Karpas-422 (cell line): ENCODE data around the gene RDH13. TPM values are rescaled to one million over a fixed set of nuclear protein-coding genes. Genes with fewer than 3 reads are reported as not detected.
A peak's percentile ranks its signal among the peaks of the same experiment; 100 is the strongest.
"Not testable (repeated sequence)": the region's sequence is repeated elsewhere in the genome, so short reads cannot be mapped to it uniquely, and the experiment has no call there.

Experiments
- DNase-seq: peaks from one replicate; pipeline ENCODE4 v3.0.0-alpha.2; 2015
- H2AFZ ChIP-seq: fragments of 200-600 bp; sonication (generic); 2 replicates; pipeline ENCODE4 v1.6.1; 2014; ENCODE audit warnings: antibody characterized with exemption, low read length, mixed read lengths
- H3K27ac ChIP-seq: fragments of 200-600 bp; sonication (generic); 2 replicates; pipeline ENCODE4 v1.5.1; 2014; ENCODE audit warnings: mild to moderate bottlenecking, low read length, moderate library complexity
- H3K27me3 ChIP-seq: fragments of 200-600 bp; sonication (generic); 2 replicates; pipeline ENCODE4 v1.6.1; 2014; ENCODE audit warnings: low read length, mixed read lengths
- H3K36me3 ChIP-seq: fragments of 200-600 bp; sonication (generic); 2 replicates; pipeline ENCODE4 v1.6.1; 2014; ENCODE audit warnings: low read length, mixed read lengths; ENCODE audit not compliant: insufficient read depth
- H3K4me1 ChIP-seq: fragments of 200-600 bp; sonication (generic); 2 replicates; pipeline ENCODE4 v1.6.1; 2014; ENCODE audit warnings: mild to moderate bottlenecking, low read length, mixed read lengths
- H3K4me2 ChIP-seq: fragments of 200-600 bp; sonication (generic); 2 replicates; pipeline ENCODE4 v1.6.1; 2014; ENCODE audit warnings: low read length, low read depth, mild to moderate bottlenecking; ENCODE audit not compliant: poor library complexity, severe bottlenecking
- H3K4me3 ChIP-seq: fragments of 200-600 bp; sonication (generic); 2 replicates; pipeline ENCODE4 v1.5.1; 2014; ENCODE audit warnings: mild to moderate bottlenecking, antibody characterized with exemption, low read length, mixed read lengths
- H3K79me2 ChIP-seq: fragments of 200-600 bp; sonication (generic); 2 replicates; pipeline ENCODE4 v1.6.1; 2014; ENCODE audit warnings: mild to moderate bottlenecking, low read length, mixed read lengths
- H3K9ac ChIP-seq: fragments of 200-600 bp; sonication (generic); 2 replicates; pipeline ENCODE4 v1.6.0; 2014; ENCODE audit warnings: low read length
- H3K9me2 ChIP-seq: fragments of 200-600 bp; sonication (generic), shearing (Covaris generic); replicated peaks from 2 replicates; pipeline ENCODE4 v1.6.0; 2014; ENCODE audit warnings: mild to moderate bottlenecking, low read length, moderate library complexity; ENCODE audit not compliant: insufficient read depth
- H3K9me3 ChIP-seq: fragments of 300-700, 200-600 bp; sonication (generic); 2 replicates; pipeline ENCODE4 v1.6.1; 2014; ENCODE audit warnings: low read length, mixed read lengths
- H4K20me1 ChIP-seq: fragments of 200-600 bp; sonication (generic); 2 replicates; pipeline ENCODE4 v1.6.1; 2014; ENCODE audit warnings: mild to moderate bottlenecking, antibody characterized with exemption, low read length, low read depth; ENCODE audit not compliant: insufficient read depth
- total RNA-seq: library from RNA; depleted of rRNA; stranded (reverse); fragments of >200 nt; shearing (Covaris generic); gene quantifications from 2 replicates; pipeline ENCODE4 v1.2.3, GENCODE V29; 2014; ENCODE audit warnings: low replicate concordance

Gene RDH13
- total RNA-seq, 1 experiment from 2014 or later: 16.4 TPM

DNA sequence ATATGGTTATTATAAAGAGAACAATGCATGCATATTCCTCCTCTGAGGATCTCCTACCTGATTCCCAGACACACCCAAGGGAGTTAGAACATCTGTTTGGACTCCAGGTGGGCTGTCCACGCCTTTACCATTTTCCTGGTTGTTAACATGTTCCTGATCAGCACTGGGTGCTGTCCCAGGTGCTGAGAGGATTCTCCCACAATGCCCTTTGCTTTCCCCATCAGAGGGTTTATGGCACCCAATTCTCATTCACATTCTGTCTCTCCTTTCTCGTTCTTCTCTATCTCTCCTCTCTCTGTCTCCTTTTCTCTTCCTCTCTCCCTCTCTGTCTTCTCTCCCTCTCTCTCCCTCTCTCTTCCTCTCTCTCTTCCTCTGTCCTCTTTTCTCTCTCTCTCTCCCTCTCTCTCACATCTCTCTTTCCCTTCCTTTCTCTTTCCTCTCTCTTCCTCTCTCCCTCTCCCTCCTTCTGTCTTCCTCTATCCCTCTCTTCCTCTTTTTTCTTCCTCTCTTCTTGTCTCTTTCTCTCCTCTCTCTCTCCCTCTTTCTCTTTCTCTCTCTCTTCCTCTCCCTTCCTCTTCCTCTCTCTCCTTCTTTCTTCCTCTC, 3.3 kb upstream of the RDH13 start:
- Histone ChIP-seq H3K4me3 (no peak overlapping the region), H3K9ac (no peak overlapping the region), H3K4me1 (peaks cover 9% of the 10 kb centered on the region), H3K9me3 (no peaks in the 10 kb centered on the region), H2AFZ (no peak overlapping the region), H3K27me3 (no peaks in the 10 kb centered on the region), H3K4me2 (no peak overlapping the region), H3K36me3 (no peaks in the 10 kb centered on the region), H3K79me2 (peaks cover 17% of the 10 kb centered on the region), H4K20me1 (peaks cover 16% of the 10 kb centered on the region; the same call in 1 of the 2 replicates), H3K9me2 (no peaks in the 10 kb centered on the region), H3K27ac (no peak overlapping the region)
- peak; percentile 67 for DNase-seq

DNA sequence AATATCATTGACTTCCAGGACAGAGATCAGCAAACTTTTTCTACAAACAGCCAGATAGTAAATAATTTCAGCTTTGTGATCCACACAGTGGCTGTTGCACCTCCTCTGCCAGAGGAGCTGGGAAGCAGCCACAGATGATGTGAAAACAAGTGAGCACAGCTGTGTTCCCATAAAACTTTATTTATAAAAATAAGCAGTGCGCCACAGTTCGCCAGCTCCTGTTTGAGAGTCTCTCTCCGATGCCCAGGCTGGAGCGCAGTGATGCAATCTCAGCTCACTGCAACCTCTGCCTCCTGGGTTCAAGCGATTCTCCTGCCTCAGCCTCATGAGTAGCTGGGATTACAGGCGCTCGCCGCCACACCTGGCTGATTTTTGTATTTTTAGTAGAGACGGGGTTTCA, 2.6 kb upstream of the RDH13 start:
- H3K9ac ChIP-seq, H2AFZ ChIP-seq, H3K27ac ChIP-seq, H3K36me3 ChIP-seq, H3K27me3 ChIP-seq, H3K9me2 ChIP-seq, DNase-seq, H3K4me2 ChIP-seq, H3K4me1 ChIP-seq, H3K9me3 ChIP-seq, H3K4me3 ChIP-seq: not testable (repeated sequence)
- Histone ChIP-seq H3K79me2 (peaks cover 22% of the 10 kb centered on the region), H4K20me1 (peaks cover 15% of the 10 kb centered on the region; the same call in 1 of the 2 replicates)

DNA sequence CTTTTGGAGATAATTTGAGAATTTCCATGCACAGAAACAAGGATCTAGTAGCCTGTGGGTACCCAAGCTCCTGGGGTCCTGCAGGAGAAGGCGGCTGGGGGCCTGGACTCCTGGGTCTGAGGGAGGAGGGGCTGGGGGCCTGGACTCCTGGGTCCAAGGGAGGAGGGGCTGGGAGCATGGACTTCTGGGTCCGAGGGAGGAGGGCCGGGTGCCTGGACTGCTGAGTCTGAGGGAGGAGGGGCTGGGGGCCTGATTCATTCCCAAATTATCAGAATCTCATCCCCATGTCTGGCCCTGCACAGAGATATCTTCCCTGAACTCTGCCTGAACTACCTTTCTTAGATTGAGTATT, 520 bp upstream of the RDH13 start:
- no peaks in the 10 kb centered on the region for H3K9me2 ChIP-seq
- peaks cover 9% of the 10 kb centered on the region for H3K4me1 ChIP-seq
- H3K79me2 ChIP-seq: peaks cover 37% of the 10 kb centered on the region
- no peak overlapping the region for H3K4me2 ChIP-seq
- H3K9ac ChIP-seq: no peak overlapping the region
- DNase-seq: no peak
- H3K36me3 ChIP-seq: no peaks in the 10 kb centered on the region; the same call in 1 of the 2 replicates
- H4K20me1 ChIP-seq: peaks cover 12% of the 10 kb centered on the region; the same call in 1 of the 2 replicates
- no peak overlapping the region for H2AFZ ChIP-seq
- no peaks in the 10 kb centered on the region for H3K27me3 ChIP-seq
- no peak overlapping the region for H3K27ac ChIP-seq
- no peaks in the 10 kb centered on the region for H3K9me3 ChIP-seq
- H3K4me3 ChIP-seq: no peak overlapping the region

DNA sequence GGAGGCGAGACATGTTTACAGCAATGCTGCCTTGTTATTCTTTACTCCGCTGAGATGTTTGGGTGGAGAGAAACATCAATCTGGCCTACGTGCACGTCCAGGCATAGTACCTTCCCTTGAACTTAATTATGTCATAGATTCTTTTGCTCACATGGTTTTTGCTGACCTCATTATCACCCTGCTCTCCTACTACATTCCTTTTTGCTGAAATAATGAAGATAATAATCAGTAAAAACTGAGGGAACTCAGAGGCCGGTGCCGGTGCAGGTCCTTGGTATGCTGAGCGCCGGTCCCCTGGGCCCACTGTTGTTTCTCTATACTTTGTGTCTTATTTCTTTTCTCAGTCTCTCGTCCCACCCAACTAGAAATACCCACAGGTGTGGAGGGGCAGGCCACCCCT, 2.7 kb downstream of the RDH13 start:
- not testable (repeated sequence) for H3K9ac ChIP-seq, H3K27ac ChIP-seq, H3K9me2 ChIP-seq, H3K27me3 ChIP-seq, DNase-seq, H4K20me1 ChIP-seq, H3K4me2 ChIP-seq, H3K9me3 ChIP-seq, H3K4me3 ChIP-seq, H2AFZ ChIP-seq, H3K4me1 ChIP-seq
- Histone ChIP-seq H3K79me2 (peaks cover 38% of the 10 kb centered on the region), H3K36me3 (peaks cover 21% of the 10 kb centered on the region)

DNA sequence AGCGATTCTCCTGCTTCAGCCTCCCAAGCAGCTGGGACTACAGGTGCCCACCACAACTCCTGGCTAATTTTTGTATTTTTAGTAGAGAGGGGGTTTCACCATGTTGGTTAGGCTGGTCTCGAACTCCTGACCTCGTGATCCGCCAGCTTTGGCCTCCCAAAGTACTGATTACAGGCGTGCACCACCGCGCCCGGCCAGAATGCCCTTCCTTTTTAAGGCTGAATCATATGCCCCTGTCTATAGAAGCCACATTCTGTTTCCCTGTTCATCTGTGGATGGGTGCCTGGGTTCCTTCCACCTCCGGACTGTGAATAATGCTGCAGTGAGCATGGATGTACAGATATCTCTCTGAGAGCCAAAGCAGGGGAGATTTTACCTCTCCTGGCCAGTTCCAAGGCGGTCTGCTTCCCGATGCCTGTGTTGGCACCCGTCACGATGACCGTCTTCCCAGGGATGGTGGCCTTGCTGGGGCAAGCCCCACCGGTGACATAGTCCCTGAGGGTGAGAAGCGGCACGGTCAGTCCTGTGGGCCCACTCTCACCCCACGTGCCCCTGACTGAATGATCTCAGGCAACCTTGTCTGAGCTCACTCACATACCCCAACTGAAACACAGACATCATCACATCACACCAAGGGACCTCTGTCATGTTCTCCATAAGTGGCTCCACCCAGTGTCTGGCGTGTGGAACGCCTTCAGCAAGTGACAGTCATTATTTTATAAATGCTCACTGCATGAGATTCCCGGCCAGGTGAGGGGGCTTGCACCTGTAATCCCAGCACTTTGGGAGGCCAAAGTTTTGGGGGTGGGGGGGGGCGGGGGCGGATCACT, 4.0 kb downstream of the RDH13 start:
- Histone ChIP-seq H3K9ac (no peak overlapping the region), H3K9me3 (no peaks in the 10 kb centered on the region), H2AFZ (no peak overlapping the region), H3K4me1 (peaks cover 9% of the 10 kb centered on the region), H3K36me3 (peaks cover 23% of the 10 kb centered on the region), H3K9me2 (no peaks in the 10 kb centered on the region), H3K4me2 (no peak overlapping the region), H4K20me1 (0 out of 2 replicates have a peak, but pooled peaks cover 7% of the 10 kb centered on the region), H3K27me3 (no peaks in the 10 kb centered on the region), H3K27ac (no peak overlapping the region), H3K4me3 (no peak overlapping the region), H3K79me2 (peaks cover 38% of the 10 kb centered on the region)
- DNase-seq: peak; percentile 63

DNA sequence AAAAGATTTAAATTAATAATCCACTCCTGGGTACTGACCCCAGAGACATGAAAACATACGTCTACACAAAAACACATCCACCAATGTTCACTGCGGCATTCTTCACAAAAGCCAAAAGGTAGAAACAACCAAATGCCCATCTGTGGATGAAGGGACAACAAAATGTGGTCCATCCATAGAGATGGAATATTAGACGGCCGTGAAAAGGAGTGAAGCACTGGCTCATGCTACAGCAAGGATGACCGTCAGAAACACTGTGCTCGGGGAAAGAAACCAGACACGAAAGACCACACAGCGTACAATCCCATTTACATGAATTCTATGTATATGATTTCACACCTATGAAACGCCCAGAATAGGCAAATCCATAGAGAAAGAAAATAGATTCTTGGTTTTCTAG, 6.1 kb downstream of the RDH13 start:
- no peak overlapping the region for H3K9ac ChIP-seq
- H3K4me2 ChIP-seq: no peak overlapping the region
- no peak for DNase-seq
- H3K9me3 ChIP-seq: no peaks in the 10 kb centered on the region
- H3K27ac ChIP-seq: no peak overlapping the region
- no peaks in the 10 kb centered on the region for H3K27me3 ChIP-seq
- no peak overlapping the region for H3K4me3 ChIP-seq
- H3K4me1 ChIP-seq: peaks cover 4% of the 10 kb centered on the region
- H3K9me2 ChIP-seq: no peaks in the 10 kb centered on the region
- 0 out of 2 replicates have a peak, but pooled peaks cover 3% of the 10 kb centered on the region for H4K20me1 ChIP-seq
- no peak overlapping the region for H2AFZ ChIP-seq
- peaks cover 28% of the 10 kb centered on the region for H3K79me2 ChIP-seq
- peaks cover 33% of the 10 kb centered on the region for H3K36me3 ChIP-seq

DNA sequence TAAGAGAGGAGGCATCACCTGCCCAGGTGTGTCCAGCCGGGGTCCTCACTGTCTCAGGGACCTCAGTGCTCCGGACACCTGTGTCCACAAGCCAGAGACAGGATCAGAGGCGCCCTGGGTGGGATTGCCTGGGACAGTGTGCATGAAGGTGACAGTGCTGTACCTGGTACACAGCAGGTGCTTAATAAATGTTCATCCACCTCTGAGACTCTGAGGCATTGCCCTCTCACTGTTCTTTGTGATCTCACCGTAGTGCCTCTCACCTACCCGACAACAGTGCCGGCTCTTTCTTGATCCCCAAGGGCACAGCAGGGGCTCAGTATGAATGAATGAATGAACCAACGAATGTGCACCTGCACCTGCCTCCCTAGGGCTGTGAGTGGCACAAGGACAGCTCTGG, 9.2 kb downstream of the RDH13 start:
- Histone ChIP-seq H3K27ac (no peak overlapping the region), H3K9ac (no peak overlapping the region), H3K79me2 (peaks cover 4% of the 10 kb centered on the region; the same call in 1 of the 2 replicates), H3K4me3 (no peak overlapping the region), H2AFZ (no peak overlapping the region), H3K4me1 (no peaks in the 10 kb centered on the region), H3K9me3 (no peaks in the 10 kb centered on the region), H3K9me2 (no peaks in the 10 kb centered on the region), H4K20me1 (0 out of 2 replicates have a peak, but pooled peaks cover 3% of the 10 kb centered on the region), H3K27me3 (no peaks in the 10 kb centered on the region), H3K36me3 (peaks cover 37% of the 10 kb centered on the region), H3K4me2 (no peak overlapping the region)
- no peak for DNase-seq

DNA sequence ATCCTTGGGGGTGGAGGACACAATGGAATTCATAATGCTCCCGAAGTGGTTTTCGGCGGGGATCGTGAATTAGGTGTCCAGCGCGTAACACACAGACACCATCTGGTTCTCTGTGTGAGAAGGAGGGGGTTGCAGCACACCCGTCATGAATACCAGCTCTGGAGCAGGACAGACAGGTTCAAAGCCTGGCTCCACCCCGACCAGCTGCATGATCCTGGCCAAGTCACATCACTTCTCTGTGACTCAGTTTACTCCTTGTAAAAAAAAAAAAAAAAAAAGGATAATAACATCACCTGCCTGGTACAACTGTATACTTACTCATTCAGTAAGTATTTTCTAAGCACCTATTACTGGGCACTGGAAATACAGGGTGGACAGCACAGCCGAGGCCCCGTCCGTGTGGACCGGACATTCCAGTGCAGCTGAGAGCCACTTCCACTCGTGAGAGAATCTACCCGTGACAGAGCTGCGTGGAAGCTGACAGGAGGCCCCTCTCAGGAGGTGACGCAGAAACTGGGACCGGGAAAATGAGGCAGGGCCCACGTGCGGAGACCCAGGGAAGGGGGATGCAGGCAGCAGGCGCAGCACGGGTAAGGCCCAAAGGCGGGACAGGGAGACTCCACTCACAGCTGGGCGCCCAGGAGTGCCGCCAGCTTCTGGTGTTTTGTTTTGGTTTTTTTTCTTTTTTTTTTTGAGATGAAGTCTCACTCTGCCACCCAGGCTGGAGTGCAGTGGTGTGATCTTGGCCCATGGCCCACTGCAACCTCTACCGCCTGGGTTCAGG, 12.0 kb downstream of the RDH13 start:
- H3K4me2 ChIP-seq: no peak overlapping the region
- no peak overlapping the region for H3K27ac ChIP-seq
- H3K4me3 ChIP-seq: no peak overlapping the region
- no peak overlapping the region for H3K9ac ChIP-seq
- H3K79me2 ChIP-seq: no peaks in the 10 kb centered on the region
- peaks cover 36% of the 10 kb centered on the region for H3K36me3 ChIP-seq
- H3K9me3 ChIP-seq: no peaks in the 10 kb centered on the region
- no peak for DNase-seq
- H3K27me3 ChIP-seq: no peaks in the 10 kb centered on the region
- no peaks in the 10 kb centered on the region for H4K20me1 ChIP-seq
- no peaks in the 10 kb centered on the region for H3K9me2 ChIP-seq
- no peak overlapping the region for H2AFZ ChIP-seq
- H3K4me1 ChIP-seq: no peaks in the 10 kb centered on the region
